K562 (cell line): Measurements from ENCODE around the gene CSNK1D. TPM values are rescaled to one million over a fixed set of nuclear protein-coding genes. Genes with fewer than 3 reads are reported as not detected.
A peak's percentile ranks its signal among the peaks of the same experiment; 100 is the strongest.

Source experiments
- ATF4 ChIP-seq: fragments of 450-650 bp; formaldehyde crosslinking; IDR thresholded peaks from 2 replicates; pipeline ENCODE4 v1.4.0; 2022; ENCODE audit warnings: mild to moderate bottlenecking, moderate library complexity
- HOXB6 ChIP-seq: fragments of 250-450 bp; sonication (Bioruptor Pico); IDR thresholded peaks from 2 replicates; pipeline ENCODE4 v1.5.1; 2022; ENCODE audit warnings: mild to moderate bottlenecking, borderline replicate concordance
- JUND ChIP-seq, 2 experiments: IDR thresholded peaks; 2 replicates in 1 of 2; 3 replicates in 1 of 2; pipeline ENCODE4 v1.6.1; 2011; ENCODE audit warnings: borderline replicate concordance in 2 of 2, low read depth in 2 of 2, low read length in 2 of 2, improper control_type of control experiment in 1 of 2, missing biosample characterization in 1 of 2, missing genetic modification characterization in 1 of 2, missing genetic modification reagents in 1 of 2
- MED1 ChIP-seq: sonication (generic); formaldehyde crosslinking; IDR thresholded peaks from 2 replicates; pipeline ENCODE4 v1.8.1; 2023; ENCODE audit warnings: missing genetic modification reagents, borderline replicate concordance
- MGA ChIP-seq: fragments of 450-650 bp; IDR thresholded peaks from 2 replicates; pipeline ENCODE4 v1.6.1; 2016; ENCODE audit warnings: mild to moderate bottlenecking, moderate library complexity
- NR4A1 ChIP-seq, 2 experiments: fragments of 250-450 bp in 1 of 2; fragments of 450-650 bp in 1 of 2; sonication (Bioruptor Pico) in 1 of 2; IDR thresholded peaks; 2 replicates each; pipeline versions ENCODE4 v1.4.0 to v1.6.1; 2016 to 2020; ENCODE audit warnings: mild to moderate bottlenecking in 2 of 2, missing compliant biosample characterization in 1 of 2, missing genetic modification characterization in 1 of 2, moderate library complexity in 1 of 2
- SETDB1 ChIP-seq: IDR thresholded peaks from one replicate; pipeline ENCODE4 v1.6.1; 2012; ENCODE audit warnings: low read length, control low read depth, inconsistent platforms
- SIN3A ChIP-seq, 2 experiments: fragments of 150-350 bp in 1 of 2; IDR thresholded peaks; 2 replicates each; pipeline ENCODE4 v1.6.1; 2011 to 2016; ENCODE audit warnings: borderline replicate concordance in 2 of 2, low read depth in 2 of 2, low read length in 2 of 2, mild to moderate bottlenecking in 2 of 2, moderate library complexity in 2 of 2; ENCODE audit not compliant: control insufficient read depth in 1 of 2
- TFE3 ChIP-seq: fragments of 450-650 bp; formaldehyde crosslinking; IDR thresholded peaks from 2 replicates; pipeline ENCODE4 v1.4.0; 2020; ENCODE audit warnings: mild to moderate bottlenecking, mixed read lengths
- ZNF395 ChIP-seq: fragments of 200-800 bp; sonication (Bioruptor generic); IDR thresholded peaks from 2 replicates; pipeline ENCODE4 v1.6.1; 2017; ENCODE audit warnings: missing genetic modification characterization, missing compliant biosample characterization
- polyA plus RNA-seq, 8 experiments: library from polyadenylated mRNA; depleted of rRNA in 4 of 8; stranded (reverse) in 5 of 8; unstranded in 3 of 8; fragments of >200 nt; fragmentation: Nextera tagmentation in 2 of 8; fragmentation: Illumina TruSeq in 1 of 8; extraction: Ambion mirVana in 2 of 8; extraction: Trizol in 1 of 8; gene quantifications; 2 replicates each; pipeline versions ENCODE4 v1.2.1 to v1.2.3, GENCODE V29; 2011 to 2014; ENCODE audit warnings: inconsistent platforms in 1 of 8, missing spikeins in 1 of 8
- total RNA-seq, 7 experiments: library from RNA; depleted of rRNA in 6 of 7; stranded (reverse); fragments of >200 nt in 6 of 7; fragmentation: Illumina TruSeq in 2 of 7; extraction: Trizol in 2 of 7; gene quantifications; 2 replicates each; pipeline versions ENCODE4 v1.2.1 to v1.2.3, GENCODE V29; 2011 to 2021; ENCODE audit warnings: low replicate concordance in 1 of 7

Gene CSNK1D
- total and polyA plus RNA-seq, 9 of the 15 experiments (the other 6 are each of a cell fraction or from before 2014, with no cell fraction given), result 6.5 to 133 (median 41.3) TPM

- TF ChIP-seq ZNF395 (CRISPR knock-in tag), result 0 out of 2 replicates have a peak, but pooled peaks have one; percentile 23
- no peak for TF ChIP-seq NR4A1 (CRISPR knock-in tag; IDR thresholded peaks at IDR 0.05)
- TF ChIP-seq NR4A1 (tag; IDR thresholded peaks at IDR 0.05), result no peak
- TF ChIP-seq MGA, result no peak
- no peak for TF ChIP-seq HOXB6 (CRISPR knock-in tag)
- TF ChIP-seq TFE3 (CRISPR knock-in tag), result no peak
- no peak for TF ChIP-seq MED1 (CRISPR knock-in tag)
- no peak for TF ChIP-seq SIN3A (IDR thresholded peaks at IDR 0.05; ENCODE audit: borderline replicate concordance in 2 of 2, control insufficient read depth in 1 of 2, low read depth in 2 of 2, low read length in 2 of 2)
- no peak for TF ChIP-seq SETDB1
- no peak for TF ChIP-seq JUND (IDR thresholded peaks at IDR 0.05; ENCODE audit: borderline replicate concordance, low read depth, low read length)
- TF ChIP-seq JUND (tag; IDR thresholded peaks at IDR 0.05; ENCODE audit: borderline replicate concordance, low read depth, low read length), result no peak
- no peak for TF ChIP-seq ATF4 (CRISPR knock-in tag)
Measured at GRCh38 chr17:82301300-82301915, 27.9 kb upstream of the CSNK1D start (continued).
